ENCODE measurements around the gene CRK.

The CRK gene

GRCh38 chr17:1455797-1456599 is at the start of gene CRK:
Gene CRK, minus strand, starts transcription at chr17:1456232. Its CDS starts 115 bp downstream, at chr17:1456117.
- peak; percentile 98 for DNase-seq

GRCh38 chr17:1505586-1505985 is 49.6 kb upstream of the CRK start:
- DNase-seq = no peak

GRCh38 chr17:1504866-1505265 is 48.8 kb upstream of the CRK start:
- no peak for DNase-seq

- DNase-seq = no peak
Observed at GRCh38 chr17:1503699-1504098, 47.7 kb upstream of the CRK start.

GRCh38 chr17:1498869-1499268 is 42.8 kb upstream of the CRK start:
- no peak for DNase-seq

- no peak for DNase-seq
Observed at GRCh38 chr17:1498233-1498632, 42.2 kb upstream of the CRK start.

GRCh38 chr17:1497831-1498230 is 41.8 kb upstream of the CRK start:
- no peak for DNase-seq

- no peak for DNase-seq
Observed at GRCh38 chr17:1496869-1497268, 40.8 kb upstream of the CRK start.

GRCh38 chr17:1495265-1495989 is 39.4 kb upstream of the CRK start:
- DNase-seq = no peak

- no peak for DNase-seq
Observed at GRCh38 chr17:1494736-1495253, 38.8 kb upstream of the CRK start.

GRCh38 chr17:1494203-1494602 is 38.2 kb upstream of the CRK start:
- DNase-seq = no peak

- DNase-seq = no peak
Observed at GRCh38 chr17:1493291-1493980, 37.4 kb upstream of the CRK start.

GRCh38 chr17:1492249-1493206 is 36.5 kb upstream of the CRK start, which contains the start of gene MYO1C:
Gene MYO1C, minus strand, starts transcription at chr17:1492686. Its CDS starts 199 bp downstream, at chr17:1492487.
- DNase-seq = no peak

- DNase-seq = no peak
Observed at GRCh38 chr17:1491443-1492248, 35.6 kb upstream of the CRK start.

- peak; percentile 55 for DNase-seq
Observed at GRCh38 chr17:1490643-1491442, 34.8 kb upstream of the CRK start.

- DNase-seq = no peak
Observed at GRCh38 chr17:1488826-1489270, 32.8 kb upstream of the CRK start.

GRCh38 chr17:1487939-1488825 is 32.1 kb upstream of the CRK start:
- DNase-seq = peak; percentile 57

- DNase-seq = peak; percentile 76
Observed at GRCh38 chr17:1486802-1487695, 31.0 kb upstream of the CRK start.
